ENCODE data around the gene NEURL1. TPM values are rescaled to one million over a fixed set of nuclear protein-coding genes. Genes with fewer than 3 reads are reported as not detected.
A peak's percentile ranks its signal among the peaks of the same experiment; 100 is the strongest.

Gene NEURL1
- total RNA-seq, 2 donors from 2014 or later, result 0.37 to 0.38 TPM

- DNase-seq, result peak; percentile 80
Measured at GRCh38 chr10:103580011-103580410, 86.5 kb downstream of the NEURL1 start.

GRCh38 chr10:103580430-103580829, 86.9 kb downstream of the NEURL1 start:
- Mint-ChIP-seq H3K27ac (no peak overlapping the region), H3K36me3 (ENCODE audit: low read depth) (no peaks in the 10 kb centered on the region), H3K27me3 (ENCODE audit: insufficient read depth) (peaks cover 22% of the 10 kb centered on the region), H3K4me1 (peaks cover 23% of the 10 kb centered on the region), H3K4me3 (no peak overlapping the region), H3K9me3 (peaks cover 5% of the 10 kb centered on the region)
- H3K9me3 ChIP-seq (ENCODE audit: control insufficient read depth, low read length), result no peaks in the 10 kb centered on the region
- WGBS, 2 experiments (ENCODE audit: insufficient coverage in 1 of 2, insufficient read length in 1 of 2), result 91 to 94% methylated on average over 3 to 7 of the region's 7 CpGs
- H3K27me3 ChIP-seq (ENCODE audit: control insufficient read depth, insufficient read depth, low read length, poor library complexity, severe bottlenecking), result no peaks in the 10 kb centered on the region
- H3K36me3 ChIP-seq (ENCODE audit: control insufficient read depth, insufficient read depth, low read length), result no peaks in the 10 kb centered on the region
- TF ChIP-seq CTCF (conservative IDR thresholded peaks at IDR 0.05), result no peak
- H3K9ac ChIP-seq (ENCODE audit: extremely low read depth, low read length, poor library complexity, severe bottlenecking), result no peak overlapping the region
- peaks cover 4% of the 10 kb centered on the region for H3K4me1 ChIP-seq (ENCODE audit: control insufficient read depth, insufficient read depth, low read length)
- no peak for DNase-seq
- H3K27ac ChIP-seq (ENCODE audit: low read depth, low read length), result no peak overlapping the region
- no peak overlapping the region for H3K4me3 ChIP-seq (ENCODE audit: low read length)

More at GRCh38 chr10:103580011-103580410, 86.5 kb downstream of the NEURL1 start:
- no peak overlapping the region for H3K4me3 Mint-ChIP-seq
- H3K36me3 Mint-ChIP-seq (ENCODE audit: low read depth), result no peaks in the 10 kb centered on the region
- Histone ChIP-seq H3K4me3 (ENCODE audit: low read length) (no peak overlapping the region), H3K36me3 (ENCODE audit: control insufficient read depth, insufficient read depth, low read length) (no peaks in the 10 kb centered on the region), H3K4me1 (ENCODE audit: control insufficient read depth, insufficient read depth, low read length) (peaks cover 4% of the 10 kb centered on the region), H3K9ac (ENCODE audit: extremely low read depth, low read length, poor library complexity, severe bottlenecking) (no peak overlapping the region), H3K27me3 (ENCODE audit: control insufficient read depth, insufficient read depth, low read length, poor library complexity, severe bottlenecking) (no peaks in the 10 kb centered on the region), H3K9me3 (ENCODE audit: control insufficient read depth, low read length) (no peaks in the 10 kb centered on the region), H3K27ac (ENCODE audit: low read depth, low read length) (no peak overlapping the region)
- 78 to 95% methylated on average over 3 to 7 of the region's 7 CpGs for WGBS, 2 experiments (ENCODE audit: insufficient coverage in 1 of 2, insufficient read length in 1 of 2)
- no peak overlapping the region for H3K27ac Mint-ChIP-seq
- peaks cover 1% of the 10 kb centered on the region for H3K9me3 Mint-ChIP-seq
- H3K4me1 Mint-ChIP-seq, result peaks cover 23% of the 10 kb centered on the region
- peak; percentile 52 for TF ChIP-seq CTCF (conservative IDR thresholded peaks at IDR 0.05)
- peaks cover 18% of the 10 kb centered on the region for H3K27me3 Mint-ChIP-seq (ENCODE audit: insufficient read depth)

- H3K27me3 Mint-ChIP-seq (ENCODE audit: insufficient read depth), result peaks cover 30% of the 10 kb centered on the region
- peaks cover 5% of the 10 kb centered on the region for H3K9me3 Mint-ChIP-seq
- no peak for TF ChIP-seq CTCF (conservative IDR thresholded peaks at IDR 0.05)
- no peaks in the 10 kb centered on the region for H3K27me3 ChIP-seq (ENCODE audit: control insufficient read depth, insufficient read depth, low read length, poor library complexity, severe bottlenecking)
- H3K4me3 Mint-ChIP-seq, result no peak overlapping the region
- H3K36me3 Mint-ChIP-seq (ENCODE audit: low read depth), result no peaks in the 10 kb centered on the region
- no peak overlapping the region for H3K27ac Mint-ChIP-seq
- DNase-seq, result no peak
- H3K36me3 ChIP-seq (ENCODE audit: control insufficient read depth, insufficient read depth, low read length), result no peaks in the 10 kb centered on the region
- no peak overlapping the region for H3K4me3 ChIP-seq (ENCODE audit: low read length)
- H3K4me1 Mint-ChIP-seq, result peaks cover 18% of the 10 kb centered on the region
- H3K9ac ChIP-seq (ENCODE audit: extremely low read depth, low read length, poor library complexity, severe bottlenecking), result no peak overlapping the region
- peaks cover 4% of the 10 kb centered on the region for H3K4me1 ChIP-seq (ENCODE audit: control insufficient read depth, insufficient read depth, low read length)
- no peak overlapping the region for H3K27ac ChIP-seq (ENCODE audit: low read depth, low read length)
- H3K9me3 ChIP-seq (ENCODE audit: control insufficient read depth, low read length), result no peaks in the 10 kb centered on the region
Measured at GRCh38 chr10:103581499-103581898, 88.0 kb downstream of the NEURL1 start.

Data from endodermal cell (in vitro differentiated cells).